ENCODE data around the gene VAT1.
"Not testable (repeated sequence)": the region's sequence is repeated elsewhere in the genome, so short reads cannot be mapped to it uniquely, and the experiment has no call there.

Gene VAT1

DNA sequence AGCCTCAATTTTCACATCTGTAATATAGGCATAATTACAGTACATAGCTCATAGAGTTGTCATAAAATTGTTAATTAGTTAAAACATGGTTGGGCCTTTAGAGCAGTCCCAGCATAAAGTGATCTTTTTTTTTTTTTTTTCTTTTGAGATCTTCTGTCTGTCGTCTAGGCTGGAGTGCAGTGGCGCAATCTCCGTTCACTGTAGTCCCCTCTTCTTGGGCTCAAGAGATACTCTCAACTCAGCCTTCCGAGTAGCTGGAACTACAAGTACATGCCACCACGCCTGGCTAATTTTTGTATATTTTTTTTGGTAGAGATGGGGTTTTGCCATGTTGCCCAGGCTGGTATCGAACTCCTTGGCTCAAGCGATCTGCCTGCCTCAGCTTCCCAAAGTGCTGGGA is 33.9 kb upstream of the VAT1 start:
- H3K4me3 ChIP-seq (ENCODE audit: low read depth, low read length), result no peak overlapping the region
- TF ChIP-seq, protein P1, sequence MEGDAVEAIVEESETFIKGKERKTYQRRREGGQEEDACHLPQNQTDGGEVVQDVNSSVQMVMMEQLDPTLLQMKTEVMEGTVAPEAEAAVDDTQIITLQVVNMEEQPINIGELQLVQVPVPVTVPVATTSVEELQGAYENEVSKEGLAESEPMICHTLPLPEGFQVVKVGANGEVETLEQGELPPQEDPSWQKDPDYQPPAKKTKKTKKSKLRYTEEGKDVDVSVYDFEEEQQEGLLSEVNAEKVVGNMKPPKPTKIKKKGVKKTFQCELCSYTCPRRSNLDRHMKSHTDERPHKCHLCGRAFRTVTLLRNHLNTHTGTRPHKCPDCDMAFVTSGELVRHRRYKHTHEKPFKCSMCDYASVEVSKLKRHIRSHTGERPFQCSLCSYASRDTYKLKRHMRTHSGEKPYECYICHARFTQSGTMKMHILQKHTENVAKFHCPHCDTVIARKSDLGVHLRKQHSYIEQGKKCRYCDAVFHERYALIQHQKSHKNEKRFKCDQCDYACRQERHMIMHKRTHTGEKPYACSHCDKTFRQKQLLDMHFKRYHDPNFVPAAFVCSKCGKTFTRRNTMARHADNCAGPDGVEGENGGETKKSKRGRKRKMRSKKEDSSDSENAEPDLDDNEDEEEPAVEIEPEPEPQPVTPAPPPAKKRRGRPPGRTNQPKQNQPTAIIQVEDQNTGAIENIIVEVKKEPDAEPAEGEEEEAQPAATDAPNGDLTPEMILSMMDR (IDR thresholded peaks at IDR 0.05; ENCODE audit: borderline replicate concordance, insufficient read depth, low read depth, low read length), result no peak

DNA sequence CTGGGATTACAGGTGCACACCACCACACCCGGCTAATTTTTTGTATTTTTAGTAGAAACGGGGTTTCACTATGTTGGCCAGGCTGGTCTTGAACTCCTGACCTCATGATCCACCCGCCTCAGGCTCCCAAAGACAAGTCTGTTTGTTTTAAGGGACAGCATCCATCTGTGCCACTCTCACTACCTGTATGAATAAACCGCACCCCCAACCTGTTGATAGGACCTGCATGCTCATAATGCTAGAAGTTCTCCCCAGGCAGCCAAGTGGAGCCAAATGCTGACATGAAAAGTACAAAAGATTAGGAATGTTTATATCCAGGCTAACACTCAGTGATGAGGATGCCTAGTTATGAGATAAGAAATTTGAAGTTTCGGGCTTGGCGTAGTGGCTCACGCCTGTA is 30.8 kb upstream of the VAT1 start:
- H3K4me3 ChIP-seq (ENCODE audit: low read depth, low read length), result not testable (repeated sequence)

DNA sequence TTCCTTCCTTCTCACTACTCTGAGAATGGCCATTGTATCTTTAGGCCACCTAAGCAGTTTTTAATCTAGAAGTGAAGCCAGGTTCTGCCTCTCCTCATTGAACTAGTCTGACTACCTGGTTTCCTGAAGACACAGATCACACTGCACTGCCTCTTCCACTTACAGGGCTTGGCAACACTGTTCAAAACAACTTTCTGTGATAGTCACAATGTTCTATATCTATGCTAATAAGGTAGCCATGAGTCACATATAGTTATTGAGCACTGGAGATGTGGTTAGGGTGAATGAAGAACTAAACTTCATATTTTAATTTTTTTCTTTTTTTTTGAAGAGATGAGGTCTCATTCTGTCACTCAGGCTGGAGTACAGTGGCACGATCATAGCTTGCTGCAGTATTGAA is 29.8 kb upstream of the VAT1 start:
- TF ChIP-seq, protein P1 (IDR thresholded peaks at IDR 0.05; ENCODE audit: borderline replicate concordance, insufficient read depth, low read depth, low read length), result no peak
- no peak overlapping the region for H3K4me3 ChIP-seq (ENCODE audit: low read depth, low read length)

DNA sequence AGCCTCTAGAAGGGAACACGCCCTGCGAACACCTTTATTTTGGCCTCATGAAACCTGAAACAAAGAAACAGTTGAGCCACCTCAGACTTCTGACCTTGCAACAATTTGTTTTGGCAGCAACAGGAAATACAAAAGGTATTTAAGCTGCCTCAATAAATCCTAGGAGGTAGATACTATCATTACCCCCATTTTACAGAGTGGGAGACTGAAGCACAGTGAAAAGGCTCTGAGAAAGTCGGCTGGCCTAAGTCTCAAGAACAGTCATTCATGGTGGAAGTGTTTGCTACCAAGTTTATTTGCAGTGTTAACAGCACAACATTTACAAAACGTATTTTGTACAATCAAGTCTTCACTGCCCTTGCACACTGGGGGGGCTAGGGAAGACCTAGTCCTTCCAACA is 21.8 kb upstream of the VAT1 start:
- no peak overlapping the region for H3K4me3 ChIP-seq (ENCODE audit: low read depth, low read length)
- TF ChIP-seq, protein P1 (IDR thresholded peaks at IDR 0.05; ENCODE audit: borderline replicate concordance, insufficient read depth, low read depth, low read length), result no peak

DNA sequence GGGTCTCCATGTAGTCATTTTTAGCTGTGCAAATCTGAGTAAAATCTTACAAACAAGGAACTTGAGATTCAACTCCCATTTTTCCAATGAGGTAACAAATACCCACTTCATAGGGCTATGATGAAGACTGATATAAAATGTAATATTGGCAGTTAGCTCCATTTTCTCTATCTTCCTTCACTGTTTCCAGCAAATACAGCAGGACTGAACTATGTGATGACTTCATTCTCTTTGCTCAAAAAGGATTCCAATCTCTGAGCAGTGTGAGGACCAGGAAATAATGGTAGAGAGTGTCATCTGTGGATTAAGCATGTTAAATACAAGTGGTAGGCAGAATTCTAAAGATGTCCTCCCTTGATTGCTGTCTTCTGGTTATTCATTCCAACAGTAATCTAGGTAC is 21.1 kb upstream of the VAT1 start:
- TF ChIP-seq, protein P1 (IDR thresholded peaks at IDR 0.05; ENCODE audit: borderline replicate concordance, insufficient read depth, low read depth, low read length), result no peak
- no peak overlapping the region for H3K4me3 ChIP-seq (ENCODE audit: low read depth, low read length)

DNA sequence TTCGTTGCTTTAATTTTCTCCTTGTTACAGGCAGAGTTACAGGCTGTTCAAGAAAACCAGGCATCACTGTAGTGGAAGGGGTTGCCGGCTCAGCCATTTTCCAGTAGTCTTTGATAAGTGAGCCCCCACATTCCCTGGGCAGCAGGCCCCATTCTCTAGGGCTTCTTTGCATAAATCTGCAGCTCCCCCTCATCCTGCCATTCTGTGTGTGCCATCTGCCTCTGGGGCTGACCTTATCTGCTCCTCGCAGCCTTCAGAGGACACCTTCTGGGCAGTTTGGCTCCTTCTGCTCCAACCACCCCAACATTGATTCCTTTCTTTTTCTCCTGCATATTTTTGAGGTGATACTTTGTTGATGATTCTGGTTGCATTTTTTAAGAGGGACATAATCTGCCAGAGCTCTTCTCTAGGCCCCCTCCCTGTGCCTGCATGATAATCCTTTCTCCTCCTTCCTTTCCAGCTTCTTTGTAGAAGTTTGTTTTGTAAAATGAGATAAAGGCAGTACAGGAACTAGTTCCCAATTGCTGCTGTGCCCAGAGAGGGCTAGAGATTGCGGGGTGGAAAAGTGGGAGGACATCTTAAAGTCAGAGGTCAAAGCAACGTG is 19.9 kb upstream of the VAT1 start:
- TF ChIP-seq, protein P1 (IDR thresholded peaks at IDR 0.05; ENCODE audit: borderline replicate concordance, insufficient read depth, low read depth, low read length), result no peak
- no peak overlapping the region for H3K4me3 ChIP-seq (ENCODE audit: low read depth, low read length)

DNA sequence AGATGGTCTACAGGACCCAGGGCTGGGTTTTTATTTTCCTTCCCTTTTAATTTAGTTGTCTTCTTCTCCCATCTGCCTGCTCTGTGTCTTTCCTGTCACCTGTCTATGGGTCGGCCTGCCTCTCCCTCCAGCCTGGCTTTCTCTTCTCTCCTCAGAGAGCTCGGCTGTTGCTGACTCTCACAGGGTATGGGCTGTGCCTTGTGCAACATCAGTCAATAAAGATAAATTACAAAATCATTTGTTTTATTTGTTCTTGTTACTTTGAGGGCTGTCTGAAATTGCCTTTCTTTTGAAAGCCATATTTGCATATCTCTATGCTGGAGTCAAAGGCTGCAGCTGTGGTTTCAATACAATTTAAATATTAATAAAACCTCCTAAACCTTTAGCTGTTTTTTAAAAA is 18.5 kb upstream of the VAT1 start:
- TF ChIP-seq, protein P1 (IDR thresholded peaks at IDR 0.05; ENCODE audit: borderline replicate concordance, insufficient read depth, low read depth, low read length), result no peak

DNA sequence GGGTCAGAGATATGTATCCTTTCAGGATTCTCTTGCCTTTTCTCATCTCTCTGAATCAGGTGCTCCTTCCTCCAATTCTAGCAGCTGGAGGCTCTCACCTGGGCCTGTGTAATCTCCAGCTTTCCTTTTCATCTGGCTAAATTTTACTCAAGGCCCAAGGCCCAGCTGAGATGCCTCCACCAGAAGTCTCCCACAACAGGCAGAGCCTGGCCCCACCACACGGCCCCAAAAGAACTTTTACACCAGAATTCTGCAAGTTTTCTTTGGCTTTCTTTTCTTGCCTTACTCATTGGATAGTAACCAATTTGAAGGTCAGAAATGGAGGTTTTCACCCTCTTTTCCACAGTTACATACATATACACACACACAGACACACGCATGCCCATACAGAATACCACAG is 17.5 kb upstream of the VAT1 start:
- TF ChIP-seq, protein P1 (IDR thresholded peaks at IDR 0.05; ENCODE audit: borderline replicate concordance, insufficient read depth, low read depth, low read length), result no peak
- H3K4me3 ChIP-seq (ENCODE audit: low read depth, low read length), result no peak overlapping the region

More for the DNA sequence above, 18.5 kb upstream of the VAT1 start:
- no peak overlapping the region for H3K4me3 ChIP-seq (ENCODE audit: low read depth, low read length)

Measured in GM12875 (cell line).